HepG2 (cell line): Measurements from ENCODE around the gene ATP6V0D1. TPM values are rescaled to one million over a fixed set of nuclear protein-coding genes. Genes with fewer than 3 reads are reported as not detected.
A peak's percentile ranks its signal among the peaks of the same experiment; 100 is the strongest.

Experiments used
- ATAC-seq: fragments of 200-7000 bp; cut with Tn5 transposase; 3 replicates; pipeline ENCODE4 v1.9.1; 2020; ENCODE audit warnings: mild to moderate bottlenecking, moderate library complexity
- BruUV-seq: library from RNA; stranded (reverse); fragments of 400-500 nt; replicated peaks from 2 replicates; lab custom pipeline; 2021; lab: Mats Ljungman, UMichigan
- CTCF ChIA-PET: fragments of 300-600 bp; formaldehyde crosslinking; extraction: SDS; loops from one replicate; lab custom pipeline; 2021; ENCODE audit warnings: low total read pairs, inconsistent platforms, low intra/inter-chr PET ratio; lab: Yijun Ruan, JAX
- POLR2A ChIA-PET: fragments of 350-600 bp; sonication (Branson Sonifier 250); formaldehyde crosslinking; loops from one replicate; lab custom pipeline; 2020; ENCODE audit warnings: antibody characterized with exemption, inconsistent platforms; lab: Yijun Ruan, JAX
- DNase-seq: peaks from one replicate; pipeline ENCODE4 v3.0.0-alpha.2; 2015; ENCODE audit warnings: low spot score
- FAIRE-seq: peaks from 3 replicates; lab custom pipeline; 2011; peaks lifted over from hg19 to GRCh38; lab: Jason Lieb, UNC
- H2AFZ ChIP-seq: one replicate; pipeline ENCODE4 v1.6.1; 2011; ENCODE audit warnings: low read length, inconsistent platforms
- H3K27ac ChIP-seq: fragments of 300-600 bp; 3 replicates; pipeline ENCODE4 v1.8.0; 2011; ENCODE audit warnings: mixed run types, mild to moderate bottlenecking, mixed read lengths, low read length, inconsistent platforms; ENCODE audit not compliant: insufficient read depth; ENCODE audit errors: extremely low read length
- H3K27me3 ChIP-seq, 2 experiments: fragments of 200-600 bp in 1 of 2; 2 replicates in 1 of 2; 3 replicates in 1 of 2; pipeline versions ENCODE4 v1.6.0 to v1.8.0; 2011; ENCODE audit warnings: low read length in 2 of 2, mild to moderate bottlenecking in 2 of 2, moderate library complexity in 2 of 2, inconsistent platforms in 1 of 2; ENCODE audit not compliant: insufficient read depth in 2 of 2, control insufficient read depth in 1 of 2
- H3K36me3 ChIP-seq, 2 experiments: fragments of 200-600 bp in 1 of 2; replicated peaks in 1 of 2; 2 replicates in 1 of 2; 3 replicates in 1 of 2; pipeline versions ENCODE4 v1.5.1 to v1.8.0; 2011; ENCODE audit warnings: low read length in 2 of 2, inconsistent platforms in 1 of 2; ENCODE audit not compliant: insufficient read depth in 2 of 2, control insufficient read depth in 1 of 2
- H3K4me1 ChIP-seq: 2 replicates; pipeline ENCODE4 v1.5.1; 2012; ENCODE audit warnings: low read length, inconsistent platforms; ENCODE audit not compliant: insufficient read depth
- H3K4me2 ChIP-seq: 2 replicates; pipeline ENCODE4 v1.6.0; 2011; ENCODE audit warnings: low read depth, low read length, inconsistent platforms
- H3K4me3 ChIP-seq, 3 experiments: fragments of 200-600 bp in 1 of 3; sonication (generic), shearing (Covaris generic) in 1 of 3; replicated peaks in 1 of 3; 2 replicates each; pipeline ENCODE4 v1.5.1; 2011 to 2016; ENCODE audit warnings: low read length in 3 of 3, inconsistent platforms in 2 of 3, low read depth in 2 of 3, mild to moderate bottlenecking in 2 of 3, control low read depth in 1 of 3, mixed read lengths in 1 of 3; ENCODE audit not compliant: insufficient read depth in 1 of 3
- H3K79me2 ChIP-seq: one replicate; pipeline ENCODE4 v1.6.1; 2011; ENCODE audit warnings: low read length, inconsistent platforms; ENCODE audit not compliant: insufficient read depth
- H3K9ac ChIP-seq: 2 replicates; pipeline ENCODE4 v1.6.0; 2011; ENCODE audit warnings: mild to moderate bottlenecking, low read depth, low read length, inconsistent platforms; ENCODE audit not compliant: insufficient read depth
- H3K9me3 ChIP-seq: 2 replicates; pipeline ENCODE4 v1.5.1; 2012; ENCODE audit warnings: mild to moderate bottlenecking, low read length
- H4K20me1 ChIP-seq: 2 replicates; pipeline ENCODE4 v1.6.0; 2011; ENCODE audit warnings: inconsistent platforms, mild to moderate bottlenecking, low read length, moderate library complexity; ENCODE audit not compliant: insufficient read depth
- CBX5 ChIP-seq: sonication (generic); formaldehyde crosslinking; IDR thresholded peaks from 2 replicates; pipeline ENCODE4 v1.4.0; 2020; ENCODE audit warnings: missing genetic modification reagents, borderline replicate concordance
- ETV5 ChIP-seq: IDR thresholded peaks from 2 replicates; pipeline ENCODE4 v1.6.1; 2018; ENCODE audit warnings: missing biosample characterization, missing genetic modification reagents, inconsistent platforms, borderline replicate concordance
- FOSL1 ChIP-seq: sonication (generic); formaldehyde crosslinking; IDR thresholded peaks from 2 replicates; pipeline ENCODE4 v1.9.0; 2021; ENCODE audit warnings: missing genetic modification reagents, borderline replicate concordance
- GATAD2A ChIP-seq: IDR thresholded peaks from 2 replicates; pipeline ENCODE4 v1.6.1; 2016
- MBNL3 ChIP-seq: fragments of 250-450 bp; sonication (Bioruptor Pico); conservative IDR thresholded peaks from 2 replicates; pipeline ENCODE4 v1.8.0; 2022; ENCODE audit warnings: mild to moderate bottlenecking, inconsistent platforms
- MEF2D ChIP-seq: sonication (generic); formaldehyde crosslinking; IDR thresholded peaks from 2 replicates; pipeline ENCODE4 v1.5.1; 2020; ENCODE audit warnings: mild to moderate bottlenecking, missing genetic modification reagents
- MTA1 ChIP-seq: sonication (generic); formaldehyde crosslinking; IDR thresholded peaks from 2 replicates; pipeline ENCODE4 v1.4.0; 2020; ENCODE audit warnings: missing genetic modification reagents, mild to moderate bottlenecking, borderline replicate concordance
- POLR2A ChIP-seq, 2 experiments: IDR thresholded peaks; 2 replicates each; pipeline ENCODE4 v1.6.1; 2011; ENCODE audit warnings: low read depth in 2 of 2, low read length in 2 of 2, mild to moderate bottlenecking in 1 of 2, moderate library complexity in 1 of 2; ENCODE audit not compliant: insufficient read depth in 1 of 2
- PTBP1 ChIP-seq: fragments of 200-400 bp; formaldehyde crosslinking; IDR thresholded peaks from 2 replicates; pipeline ENCODE4 v1.6.1; 2018; ENCODE audit warnings: low read length, low read depth; ENCODE audit not compliant: poor library complexity, severe bottlenecking
- RERE ChIP-seq: IDR thresholded peaks from 2 replicates; pipeline ENCODE4 v1.6.1; 2016; ENCODE audit warnings: low read depth, missing genetic modification reagents, missing compliant biosample characterization
- RXRA ChIP-seq: sonication (generic); formaldehyde crosslinking; IDR thresholded peaks from 2 replicates; pipeline ENCODE4 v1.5.1; 2020; ENCODE audit warnings: missing genetic modification reagents
- TBP ChIP-seq: sonication (generic); formaldehyde crosslinking; IDR thresholded peaks from 2 replicates; pipeline ENCODE4 v1.5.0; 2020; ENCODE audit warnings: missing genetic modification reagents
- YEATS2 ChIP-seq: sonication (generic); formaldehyde crosslinking; IDR thresholded peaks from 2 replicates; pipeline ENCODE4 v1.4.0; 2020; ENCODE audit warnings: missing genetic modification reagents, borderline replicate concordance
- ZNF430 ChIP-seq: sonication (generic); formaldehyde crosslinking; IDR thresholded peaks from 2 replicates; pipeline ENCODE4 v1.9.0; 2021; ENCODE audit warnings: mild to moderate bottlenecking, missing genetic modification reagents
- ZNF567 ChIP-seq: sonication (generic); formaldehyde crosslinking; IDR thresholded peaks from 2 replicates; pipeline ENCODE4 v1.8.1; 2023; ENCODE audit warnings: mild to moderate bottlenecking, missing genetic modification reagents, borderline replicate concordance
- ZNF792 ChIP-seq: IDR thresholded peaks from 2 replicates; pipeline ENCODE4 v1.6.1; 2016
- ZZZ3 ChIP-seq: sonication (generic); formaldehyde crosslinking; IDR thresholded peaks from 2 replicates; pipeline ENCODE4 v1.4.0; 2020; ENCODE audit warnings: missing genetic modification reagents, mild to moderate bottlenecking, borderline replicate concordance
- WGBS: methylation state at CpG from one replicate; pipeline ENCODE4 v1.1.6; 2017; ENCODE audit warnings: low lambda C conversion rate; 5-methylcytosine and 5-hydroxymethylcytosine counted together
- in situ Hi-C: cut with HindIII; loops from 2 replicates; pipeline ENCODE4 v1.10.0; 2017; ENCODE audit warnings: low pct_unique_long_range_greater_than_20kb; ENCODE audit not compliant: extremely low pct_ligation_motif_present
- intact Hi-C: fragments of 100-400 bp; cut with micrococcal nuclease; formaldehyde crosslinking; loops from one replicate; pipeline ENCODE4 v1.10.0; 2022; ENCODE audit not compliant: unreplicated experiment
- polyA plus RNA-seq, 8 experiments: library from polyadenylated mRNA; depleted of rRNA in 3 of 8; stranded (reverse) in 7 of 8; unstranded in 1 of 8; fragments of >200 nt; fragmentation: Illumina TruSeq in 4 of 8; extraction: Trizol in 4 of 8; gene quantifications; 2 replicates each; pipeline versions ENCODE4 v1.2.1 to v1.2.3, GENCODE V29; 2011 to 2016; ENCODE audit warnings: low read depth in 4 of 8, missing spikeins in 1 of 8, mixed read lengths in 1 of 8; ENCODE audit not compliant: insufficient read depth in 1 of 8
- total RNA-seq, 5 experiments: library from RNA; depleted of rRNA; stranded (reverse); fragments of >200 nt; fragmentation: Illumina TruSeq; extraction: Trizol; gene quantifications; 2 replicates each; pipeline ENCODE4 v1.2.3, GENCODE V29; 2016; ENCODE audit warnings: low read depth in 1 of 5

ATP6V0D1 gene
- total and polyA plus RNA-seq, 2 of the 13 experiments (the other 11 are each of a cell fraction or from before 2014, with no cell fraction given) = 51.1 to 61.3 TPM

- TF ChIP-seq MBNL3 (CRISPR knock-in tag) = no peak
- peak in 1 of 2 experiments; percentile 43; a peak in 2 of 4 replicates for TF ChIP-seq POLR2A (IDR thresholded peaks at IDR 0.05; ENCODE audit: insufficient read depth in 1 of 2, low read depth in 2 of 2, low read length in 2 of 2)
- TF ChIP-seq ETV5 (CRISPR knock-in tag) = no peak
- no peak for TF ChIP-seq FOSL1
- 0 out of 2 replicates have a peak, but pooled peaks have one; percentile 46 for TF ChIP-seq ZNF430 (CRISPR knock-in tag)
- no peak for TF ChIP-seq ZZZ3
- TF ChIP-seq TBP = no peak
- TF ChIP-seq CBX5 (CRISPR knock-in tag) = no peak
Measured at GRCh38 chr16:67429799-67430503, 51.0 kb downstream of the ATP6V0D1 start (continued).

GRCh38 chr16:67429053-67429798 is 51.7 kb downstream of the ATP6V0D1 start:
- Histone ChIP-seq H4K20me1 (no peaks in the 10 kb centered on the region), H3K36me3 (no peaks in the 10 kb centered on the region), H3K9me3 (no peaks in the 10 kb centered on the region), H2AFZ (no peak overlapping the region), H3K4me3 (peak overlapping the region; percentile 67 to 78 (median 67); a peak in 4 of 6 replicates), H3K9ac (peak overlapping the region; percentile 76), H3K4me1 (peaks cover 55% of the 10 kb centered on the region), H3K27ac (peak overlapping the region; percentile 89), H3K79me2 (no peaks in the 10 kb centered on the region), H3K27me3 (peaks cover 4 to 26% of the 10 kb centered on the region in 2 experiments; a peak in 4 of 5 replicates), H3K4me2 (peak overlapping the region; percentile 88)
- ChIA-PET CTCF (interaction anchor here (1.6 to 6.5 kb wide), 3 partner anchors 18 to 37 kb away, joined by 6 to 98 read pairs (median 56); no protein-coding TSS in a partner anchor), POLR2A (interaction anchor here (1.2 to 3.1 kb wide), 7 partner anchors 11 to 169 kb away, joined by 3 to 39 read pairs (median 7); partner anchors contain the start of gene ATP6V0D1)
- DNase-seq = peak; percentile 79
- in situ Hi-C loops = no loop called here
- intact Hi-C loops = loop anchor here (5.0 kb wide), 1 partner anchor 53 kb away; the partner anchor contains the start of genes AGRP and ATP6V0D1
- 48% methylated on average over 2 of the region's 3 CpGs for WGBS
- peak; percentile 95 for FAIRE-seq
- ATAC-seq = peak; percentile 36
- BruUV-seq = no TSS peak
- TF ChIP-seq RXRA (CRISPR knock-in tag) (peak; percentile 69; the same call in 1 of the 2 replicates), YEATS2 (CRISPR knock-in tag) (0 out of 2 replicates have a peak, but pooled peaks have one; percentile 31), MTA1 (CRISPR knock-in tag) (no peak), ZNF792 (CRISPR knock-in tag) (peak; percentile 54; the same call in 1 of the 2 replicates), ZNF567 (no peak), RERE (CRISPR knock-in tag) (no peak), GATAD2A (CRISPR knock-in tag) (peak; percentile 78), PTBP1 (no peak), MEF2D (CRISPR knock-in tag) (peak; percentile 81)
